Endodermal cell (in vitro differentiated cells): ENCODE measurements around the gene NTSR2. TPM values are rescaled to one million over a fixed set of nuclear protein-coding genes. Genes with fewer than 3 reads are reported as not detected.

Experiments
- DNase-seq: peaks from one replicate; pipeline ENCODE4 v3.0.0-alpha.2; 2017
- H3K27ac ChIP-seq: 2 replicates; pipeline ENCODE4 v1.5.1; 2013; ENCODE audit warnings: mild to moderate bottlenecking, low read depth, low read length, moderate library complexity
- H3K27me3 ChIP-seq: 2 replicates; pipeline ENCODE4 v1.6.1; 2013; ENCODE audit warnings: mild to moderate bottlenecking, low read length, moderate library complexity; ENCODE audit not compliant: insufficient read depth, control insufficient read depth, poor library complexity, severe bottlenecking
- H3K36me3 ChIP-seq: 2 replicates; pipeline ENCODE4 v1.7.0; 2013; ENCODE audit warnings: mild to moderate bottlenecking, low read length, moderate library complexity; ENCODE audit not compliant: control insufficient read depth, insufficient read depth
- H3K4me1 ChIP-seq: one replicate; pipeline ENCODE4 v1.7.0; 2013; ENCODE audit warnings: low read length; ENCODE audit not compliant: control insufficient read depth, insufficient read depth
- H3K4me3 ChIP-seq: 2 replicates; pipeline ENCODE4 v1.5.1; 2013; ENCODE audit warnings: mild to moderate bottlenecking, low read length, moderate library complexity
- H3K9ac ChIP-seq: 2 replicates; pipeline ENCODE4 v1.6.1; 2013; ENCODE audit warnings: mild to moderate bottlenecking, low read length, moderate library complexity; ENCODE audit not compliant: poor library complexity, severe bottlenecking; ENCODE audit errors: extremely low read depth
- H3K9me3 ChIP-seq: 2 replicates; pipeline ENCODE4 v1.6.1; 2013; ENCODE audit warnings: mild to moderate bottlenecking, low read length, moderate library complexity; ENCODE audit not compliant: control insufficient read depth
- H3K27ac Mint-ChIP-seq: 2 replicates; pipeline ENCODE4 v1.8.0; 2020; ENCODE audit warnings: mixed read lengths
- H3K27me3 Mint-ChIP-seq: 2 replicates; pipeline ENCODE4 v1.8.0; 2021; ENCODE audit warnings: mild to moderate bottlenecking, mixed read lengths; ENCODE audit not compliant: insufficient read depth
- H3K36me3 Mint-ChIP-seq: 2 replicates; pipeline ENCODE4 v1.8.0; 2020; ENCODE audit warnings: low read depth, mixed read lengths
- H3K4me1 Mint-ChIP-seq: 2 replicates; pipeline ENCODE4 v1.8.0; 2020; ENCODE audit warnings: mixed read lengths
- H3K4me3 Mint-ChIP-seq: 2 replicates; pipeline ENCODE4 v1.8.0; 2020; ENCODE audit warnings: mild to moderate bottlenecking, moderate library complexity, mixed read lengths
- H3K9me3 Mint-ChIP-seq: 2 replicates; pipeline ENCODE4 v1.8.0; 2020; ENCODE audit warnings: mild to moderate bottlenecking, mixed read lengths
- WGBS, 2 experiments: methylation state at CpG; one replicate each; pipeline versions ENCODE4 v1.1.5 to v1.1.7; 2013; ENCODE audit warnings: missing lambda C conversion rate in 2 of 2, mixed read lengths in 1 of 2; ENCODE audit not compliant: insufficient coverage in 1 of 2, insufficient read length in 1 of 2; 5-methylcytosine and 5-hydroxymethylcytosine counted together
- total RNA-seq, 2 donors: library from RNA; stranded (reverse); fragmentation: NEBNext Ultra II Directional in 1 of 2; extraction: Animal tissue kit (Norgen Biotek cat#: 25700) in 1 of 2; gene quantifications; 2 replicates in 1 of 2; 3 replicates in 1 of 2; pipeline ENCODE4 v1.2.1, GENCODE V29; 2021
- TF ChIP-seq, protein P1 (sequence below): fragments of 200-600 bp; sonication (generic); conservative IDR thresholded peaks from 2 replicates; pipeline ENCODE4 v1.5.0; 2021; ENCODE audit warnings: antibody characterized with exemption, mild to moderate bottlenecking

The NTSR2 gene
- total RNA-seq, 2 donors from 2014 or later, result not detected

DNA sequence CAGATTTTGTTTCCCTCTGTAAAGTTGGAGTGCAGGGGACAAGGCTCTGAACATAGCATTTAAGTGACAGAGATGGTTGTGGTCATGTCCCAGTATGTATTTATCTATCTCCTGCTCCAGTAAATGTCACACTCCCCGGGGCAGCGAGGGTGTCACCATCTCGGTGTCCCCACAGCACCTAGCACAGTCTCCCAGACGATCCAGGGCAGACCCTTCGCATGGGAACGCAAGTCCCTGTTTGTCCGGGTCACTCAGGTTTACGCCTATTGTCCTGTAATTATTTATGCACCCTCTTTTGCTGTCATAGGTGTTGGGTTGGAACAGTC lies 12.6 kb upstream of the NTSR2 start:
- Histone ChIP-seq H3K9me3 (no peaks in the 10 kb centered on the region), H3K27ac (no peak overlapping the region), H3K9ac (no peak overlapping the region), H3K4me3 (no peak overlapping the region), H3K27me3 (peaks cover 3% of the 10 kb centered on the region), H3K36me3 (no peaks in the 10 kb centered on the region), H3K4me1 (no peaks in the 10 kb centered on the region)
- H3K27ac Mint-ChIP-seq, result no peak overlapping the region
- no peaks in the 10 kb centered on the region for H3K36me3 Mint-ChIP-seq
- H3K4me3 Mint-ChIP-seq, result no peak overlapping the region
- WGBS, 2 experiments, result 93 to 94% methylated on average over 6 to 8 of the region's 8 CpGs
- TF ChIP-seq, protein P1, sequence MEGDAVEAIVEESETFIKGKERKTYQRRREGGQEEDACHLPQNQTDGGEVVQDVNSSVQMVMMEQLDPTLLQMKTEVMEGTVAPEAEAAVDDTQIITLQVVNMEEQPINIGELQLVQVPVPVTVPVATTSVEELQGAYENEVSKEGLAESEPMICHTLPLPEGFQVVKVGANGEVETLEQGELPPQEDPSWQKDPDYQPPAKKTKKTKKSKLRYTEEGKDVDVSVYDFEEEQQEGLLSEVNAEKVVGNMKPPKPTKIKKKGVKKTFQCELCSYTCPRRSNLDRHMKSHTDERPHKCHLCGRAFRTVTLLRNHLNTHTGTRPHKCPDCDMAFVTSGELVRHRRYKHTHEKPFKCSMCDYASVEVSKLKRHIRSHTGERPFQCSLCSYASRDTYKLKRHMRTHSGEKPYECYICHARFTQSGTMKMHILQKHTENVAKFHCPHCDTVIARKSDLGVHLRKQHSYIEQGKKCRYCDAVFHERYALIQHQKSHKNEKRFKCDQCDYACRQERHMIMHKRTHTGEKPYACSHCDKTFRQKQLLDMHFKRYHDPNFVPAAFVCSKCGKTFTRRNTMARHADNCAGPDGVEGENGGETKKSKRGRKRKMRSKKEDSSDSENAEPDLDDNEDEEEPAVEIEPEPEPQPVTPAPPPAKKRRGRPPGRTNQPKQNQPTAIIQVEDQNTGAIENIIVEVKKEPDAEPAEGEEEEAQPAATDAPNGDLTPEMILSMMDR, result no peak
- H3K9me3 Mint-ChIP-seq, result no peaks in the 10 kb centered on the region
- H3K27me3 Mint-ChIP-seq, result peaks cover 25% of the 10 kb centered on the region
- H3K4me1 Mint-ChIP-seq, result peaks cover 10% of the 10 kb centered on the region
- no peak for DNase-seq

DNA sequence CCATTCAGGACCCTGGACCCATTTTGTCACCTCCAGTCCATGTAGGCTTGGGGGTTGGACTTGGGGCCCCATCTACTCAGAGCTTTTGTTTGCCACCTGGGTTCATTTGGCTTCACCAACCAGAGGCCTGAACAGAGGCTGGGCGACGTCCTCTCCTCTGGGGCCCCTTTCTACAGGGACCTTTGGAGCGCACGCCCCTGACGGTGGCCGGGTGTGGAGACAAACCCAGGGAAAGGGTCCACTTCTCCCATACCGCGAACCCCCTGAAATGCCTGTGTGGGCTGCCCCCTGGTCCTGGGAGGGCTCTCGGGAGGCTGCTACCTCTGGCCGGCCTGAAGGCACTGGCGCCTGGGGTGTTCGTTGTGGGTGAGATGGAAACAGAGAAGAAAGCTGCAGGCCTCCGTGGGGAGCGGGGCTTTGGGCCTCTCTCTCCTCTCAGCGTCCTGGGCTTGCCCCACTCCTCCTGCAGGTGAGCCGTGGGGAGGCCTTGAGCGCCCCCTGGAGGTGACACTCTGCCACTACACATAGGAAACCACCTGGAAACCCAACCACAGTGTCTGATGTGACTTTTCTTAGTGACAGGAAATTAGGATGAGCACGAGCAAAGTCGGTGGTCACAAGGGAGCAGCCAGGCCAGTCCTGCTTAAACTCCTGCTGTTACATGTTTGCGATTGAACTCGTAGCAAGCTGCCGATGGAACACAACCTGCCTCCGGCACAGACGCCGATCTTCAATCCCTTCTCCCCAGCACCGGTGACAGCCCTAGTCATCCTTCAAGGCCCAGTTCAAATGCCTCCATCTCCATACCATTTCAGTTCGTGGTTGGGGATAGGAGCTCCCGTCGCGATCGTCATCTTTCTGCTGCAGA lies 12.0 kb upstream of the NTSR2 start:
- WGBS, 2 experiments, result 65 to 69% methylated on average over 22 to 31 of the region's 31 CpGs
- no peaks in the 10 kb centered on the region for H3K9me3 Mint-ChIP-seq
- Histone ChIP-seq H3K36me3 (no peaks in the 10 kb centered on the region), H3K27me3 (no peaks in the 10 kb centered on the region), H3K4me3 (no peak overlapping the region), H3K9ac (no peak overlapping the region), H3K9me3 (no peaks in the 10 kb centered on the region), H3K27ac (no peak overlapping the region), H3K4me1 (no peaks in the 10 kb centered on the region)
- no peaks in the 10 kb centered on the region for H3K36me3 Mint-ChIP-seq
- peaks cover 10% of the 10 kb centered on the region for H3K4me1 Mint-ChIP-seq
- DNase-seq, result peak; percentile 95
- H3K27me3 Mint-ChIP-seq, result peaks cover 21% of the 10 kb centered on the region
- TF ChIP-seq, protein P1, result peak; percentile 98
- no peak overlapping the region for H3K4me3 Mint-ChIP-seq
- no peak overlapping the region for H3K27ac Mint-ChIP-seq

DNA sequence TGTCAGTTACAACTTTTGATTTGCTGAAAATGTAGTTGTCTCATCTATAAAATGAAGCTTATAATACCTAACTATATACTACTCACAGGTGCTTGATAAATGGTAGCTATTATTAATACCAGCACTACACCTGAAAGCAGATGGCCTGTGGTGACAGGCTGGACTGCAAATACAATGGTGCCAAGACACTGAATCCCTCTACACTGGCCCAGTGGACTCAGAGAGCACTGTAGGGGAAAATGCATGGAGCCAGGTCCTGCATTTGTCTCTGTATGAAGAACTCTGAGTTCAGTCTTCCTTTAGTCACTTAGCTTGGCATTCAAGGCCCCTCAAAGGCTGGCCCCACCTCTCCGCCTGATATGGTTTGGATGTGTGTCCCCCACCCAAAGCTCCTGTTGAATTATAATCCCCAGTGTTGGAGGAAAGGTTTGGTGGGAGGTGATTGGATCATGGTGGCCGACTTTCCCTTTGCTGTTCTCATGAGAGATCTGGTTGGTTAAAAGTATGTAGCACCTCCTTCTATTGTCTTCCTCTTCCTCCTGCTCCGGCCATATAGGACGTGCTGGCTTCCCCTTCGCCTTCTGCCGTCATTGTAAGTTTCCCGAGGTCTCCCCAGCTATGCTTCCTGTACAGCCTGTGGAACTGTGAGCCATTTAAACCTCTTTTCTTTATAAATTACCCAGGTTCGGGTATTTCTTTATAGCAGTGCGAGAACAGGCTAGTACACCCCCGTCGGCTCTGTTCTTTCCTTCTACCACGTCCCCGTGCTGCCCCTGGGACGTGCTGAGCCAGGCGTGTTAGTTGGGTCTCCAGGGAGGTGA lies 11.1 kb upstream of the NTSR2 start:
- no peak overlapping the region for H3K27ac ChIP-seq
- no peak overlapping the region for H3K9ac ChIP-seq
- H3K4me1 ChIP-seq, result no peaks in the 10 kb centered on the region
- H3K9me3 Mint-ChIP-seq, result no peaks in the 10 kb centered on the region
- no peak overlapping the region for H3K27ac Mint-ChIP-seq
- H3K4me1 Mint-ChIP-seq, result peaks cover 10% of the 10 kb centered on the region
- H3K27me3 Mint-ChIP-seq, result peaks cover 27% of the 10 kb centered on the region
- TF ChIP-seq, protein P1, result no peak
- H3K4me3 Mint-ChIP-seq, result no peak overlapping the region
- H3K36me3 ChIP-seq, result no peaks in the 10 kb centered on the region
- no peak overlapping the region for H3K4me3 ChIP-seq
- H3K27me3 ChIP-seq, result no peaks in the 10 kb centered on the region
- WGBS, 2 experiments, result 94 to 96% methylated on average over 13 to 15 of the region's 15 CpGs
- H3K36me3 Mint-ChIP-seq, result no peaks in the 10 kb centered on the region
- peak; percentile 46 for DNase-seq
- no peaks in the 10 kb centered on the region for H3K9me3 ChIP-seq
